Placental pericyte (primary cell): ENCODE results near the gene TULP4. TPM values are rescaled to one million over a fixed set of nuclear protein-coding genes. Genes with fewer than 3 reads are reported as not detected.

Source experiments
- small RNA-seq: library from RNA; depleted of rRNA; stranded (forward); fragments of <200 nt; gene quantifications from one replicate; pipeline ENCODE3, GENCODE V24; 2012; ENCODE audit warnings: low replicate concordance
- total RNA-seq: library from RNA; depleted of rRNA; stranded (reverse); fragments of >200 nt; gene quantifications from 2 replicates; pipeline ENCODE4 v1.2.3, GENCODE V29; 2012

TULP4 gene
- total RNA-seq: 87.9 and 112 TPM in 2 replicates

DNA sequence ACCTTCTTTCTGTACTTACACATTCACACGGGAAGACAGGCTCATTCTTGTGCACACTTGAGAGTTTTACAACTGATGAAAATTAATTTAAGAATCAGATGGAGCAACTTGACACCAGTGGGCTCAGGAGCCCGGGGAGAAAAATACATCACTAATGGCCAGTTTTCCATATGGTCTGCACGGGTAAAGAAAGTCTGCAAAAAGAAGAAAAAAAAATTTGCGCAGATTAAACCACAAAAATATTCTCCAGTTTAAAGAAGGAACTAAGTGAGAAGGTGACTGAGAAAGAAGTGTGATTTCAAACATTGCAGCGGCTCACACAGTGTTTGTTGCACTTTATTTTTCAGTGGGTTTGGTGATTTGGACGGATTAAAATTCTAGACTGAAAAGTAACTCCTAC, at the start of gene TULP4:
Gene TULP4, plus strand, starts transcription at position 301 of the 400 bp plus-strand sequence. CDS start 1,552 bp downstream, outside the sequence.

DNA sequence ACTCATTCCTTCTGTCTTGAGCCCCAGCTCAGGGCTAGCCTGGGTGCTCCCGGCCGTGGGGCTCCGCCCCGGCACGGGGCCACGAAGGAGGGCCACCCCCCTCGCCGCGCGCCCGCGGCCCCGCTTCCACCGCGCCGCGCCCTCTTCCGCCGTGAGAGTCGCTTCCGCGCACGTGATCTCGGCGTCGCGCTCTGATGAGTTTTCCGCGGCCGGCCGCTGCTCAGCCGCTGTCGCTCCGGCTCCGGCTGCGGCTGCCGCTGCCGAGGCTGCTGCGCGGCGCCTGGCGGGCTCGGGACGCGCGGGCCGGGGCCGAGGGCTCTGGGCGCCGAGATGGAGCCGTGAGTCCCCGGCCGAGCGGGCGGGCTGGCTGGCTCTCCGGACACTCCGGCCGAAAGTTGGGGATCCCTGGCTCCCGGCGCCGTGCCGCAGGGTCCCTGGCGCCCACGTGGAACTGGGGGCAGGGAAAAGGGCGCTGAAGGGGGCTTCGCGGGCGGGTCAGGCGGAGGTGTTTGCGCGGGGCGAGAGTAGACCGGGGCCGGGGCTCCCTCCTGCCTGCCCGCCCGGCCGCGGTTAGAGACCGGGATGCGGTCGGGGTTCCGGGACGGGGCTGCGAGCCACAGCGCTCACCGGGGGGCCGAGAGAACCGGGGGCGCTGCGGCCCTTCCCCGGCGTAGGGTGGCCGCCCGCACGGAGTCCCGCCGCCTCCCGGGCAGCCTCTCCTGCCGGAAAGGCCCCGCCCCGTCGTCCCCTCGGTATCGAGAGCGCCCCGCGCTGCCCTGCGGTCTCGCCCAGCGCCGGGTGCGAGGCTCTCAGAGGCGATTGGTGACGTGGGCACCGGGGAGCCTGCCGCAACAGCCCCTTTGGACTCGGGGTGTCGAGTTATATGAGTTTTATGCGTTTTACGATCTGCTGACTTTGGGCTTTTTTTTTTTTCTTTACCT, 247.9 kb downstream of the TULP4 start, which contains the start of gene TMEM181:
Gene TMEM181, plus strand, starts transcription at position 197 of the 941 bp plus-strand sequence. Its CDS starts 134 bp downstream, at position 331.

Small RNA genes lying within 50 kb of the gene (small RNA-seq; reads per million reads assigned to genes)
- not detected for gene RN7SL173P

Other genes with a start within 250 kb of the TULP4 start
- 6.2 and 6.3 TPM in 2 replicates for gene SERAC1, start 144.2 kb upstream of the TULP4 start, total RNA-seq
- 1.5 and 3.1 TPM in 2 replicates for gene GTF2H5, start 144.1 kb upstream of the TULP4 start, total RNA-seq
- 42.2 and 53.4 TPM in 2 replicates for gene TMEM181, start 247.6 kb downstream of the TULP4 start, total RNA-seq